Measurements from ENCODE around the gene HFE. TPM values are rescaled to one million over a fixed set of nuclear protein-coding genes. Genes with fewer than 3 reads are reported as not detected.

HFE gene
- total and polyA plus RNA-seq, 10 of the 15 experiments (the other 5 are each of a cell fraction or from before 2014, with no cell fraction given), result 0.52 to 5.9 (median 1.7) TPM

GRCh38 chr6:26126394-26127235 is 39.4 kb downstream of the HFE start (continued):
- TF ChIP-seq CUX1 (IDR thresholded peaks at IDR 0.05; ENCODE audit: insufficient replicate concordance, low read depth, low read length), result no peak
- TF ChIP-seq, protein P1, sequence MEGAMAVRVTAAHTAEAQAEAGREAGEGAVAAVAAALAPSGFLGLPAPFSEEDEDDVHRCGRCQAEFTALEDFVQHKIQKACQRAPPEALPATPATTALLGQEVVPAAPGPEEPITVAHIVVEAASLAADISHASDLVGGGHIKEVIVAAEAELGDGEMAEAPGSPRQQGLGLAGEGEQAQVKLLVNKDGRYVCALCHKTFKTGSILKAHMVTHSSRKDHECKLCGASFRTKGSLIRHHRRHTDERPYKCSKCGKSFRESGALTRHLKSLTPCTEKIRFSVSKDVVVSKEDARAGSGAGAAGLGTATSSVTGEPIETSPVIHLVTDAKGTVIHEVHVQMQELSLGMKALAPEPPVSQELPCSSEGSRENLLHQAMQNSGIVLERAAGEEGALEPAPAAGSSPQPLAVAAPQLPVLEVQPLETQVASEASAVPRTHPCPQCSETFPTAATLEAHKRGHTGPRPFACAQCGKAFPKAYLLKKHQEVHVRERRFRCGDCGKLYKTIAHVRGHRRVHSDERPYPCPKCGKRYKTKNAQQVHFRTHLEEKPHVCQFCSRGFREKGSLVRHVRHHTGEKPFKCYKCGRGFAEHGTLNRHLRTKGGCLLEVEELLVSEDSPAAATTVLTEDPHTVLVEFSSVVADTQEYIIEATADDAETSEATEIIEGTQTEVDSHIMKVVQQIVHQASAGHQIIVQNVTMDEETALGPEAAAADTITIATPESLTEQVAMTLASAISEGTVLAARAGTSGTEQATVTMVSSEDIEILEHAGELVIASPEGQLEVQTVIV (IDR thresholded peaks at IDR 0.05; ENCODE audit: borderline replicate concordance, partially characterized antibody), result no peak

Measured in GM12878 (cell line).